Activated naive CD4-positive, alpha-beta T cell treated with anti-CD3 and anti-CD28 coated beads, Interleukin-2, amount 50 U/mL, for 72 hours (primary cell): ENCODE measurements around the gene TBC1D10B. TPM values are rescaled to one million over a fixed set of nuclear protein-coding genes. Genes with fewer than 3 reads are reported as not detected.

Experiments
- ATAC-seq, 2 donors: fragments of 150-1000 bp; cut with Tn5 transposase; 2 replicates each; pipeline ENCODE4 v1.10.0; 2021; ENCODE audit warnings: mild to moderate bottlenecking in 2 of 2, moderate library complexity in 2 of 2
- DNase-seq, 2 donors: peaks; one replicate each; pipeline ENCODE4 v3.0.0; 2021 to 2022; ENCODE audit warnings: low spot score in 2 of 2
- H3K27ac Mint-ChIP-seq, 2 donors: one replicate each; pipeline ENCODE4 v1.8.0; 2022; ENCODE audit warnings: mild to moderate bottlenecking in 2 of 2, mixed read lengths in 2 of 2
- H3K36me3 Mint-ChIP-seq, 2 donors: one replicate each; pipeline ENCODE4 v1.8.0; 2022; ENCODE audit warnings: mixed read lengths in 2 of 2
- H3K9me3 Mint-ChIP-seq, 2 donors: one replicate each; pipeline ENCODE4 v1.8.0; 2022; ENCODE audit warnings: mixed read lengths in 2 of 2
- total RNA-seq, 2 donors: library from RNA; stranded (reverse); gene quantifications; one replicate each; pipeline ENCODE4 v1.2.3, GENCODE V29; 2022

Gene TBC1D10B, protein sequence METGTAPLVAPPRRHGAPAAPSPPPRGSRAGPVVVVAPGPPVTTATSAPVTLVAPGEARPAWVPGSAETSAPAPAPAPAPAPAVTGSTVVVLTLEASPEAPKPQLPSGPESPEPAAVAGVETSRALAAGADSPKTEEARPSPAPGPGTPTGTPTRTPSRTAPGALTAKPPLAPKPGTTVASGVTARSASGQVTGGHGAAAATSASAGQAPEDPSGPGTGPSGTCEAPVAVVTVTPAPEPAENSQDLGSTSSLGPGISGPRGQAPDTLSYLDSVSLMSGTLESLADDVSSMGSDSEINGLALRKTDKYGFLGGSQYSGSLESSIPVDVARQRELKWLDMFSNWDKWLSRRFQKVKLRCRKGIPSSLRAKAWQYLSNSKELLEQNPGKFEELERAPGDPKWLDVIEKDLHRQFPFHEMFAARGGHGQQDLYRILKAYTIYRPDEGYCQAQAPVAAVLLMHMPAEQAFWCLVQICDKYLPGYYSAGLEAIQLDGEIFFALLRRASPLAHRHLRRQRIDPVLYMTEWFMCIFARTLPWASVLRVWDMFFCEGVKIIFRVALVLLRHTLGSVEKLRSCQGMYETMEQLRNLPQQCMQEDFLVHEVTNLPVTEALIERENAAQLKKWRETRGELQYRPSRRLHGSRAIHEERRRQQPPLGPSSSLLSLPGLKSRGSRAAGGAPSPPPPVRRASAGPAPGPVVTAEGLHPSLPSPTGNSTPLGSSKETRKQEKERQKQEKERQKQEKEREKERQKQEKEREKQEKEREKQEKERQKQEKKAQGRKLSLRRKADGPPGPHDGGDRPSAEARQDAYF
- total RNA-seq = 10 to 100 TPM; 52.5 to 69.5 TPM

DNA sequence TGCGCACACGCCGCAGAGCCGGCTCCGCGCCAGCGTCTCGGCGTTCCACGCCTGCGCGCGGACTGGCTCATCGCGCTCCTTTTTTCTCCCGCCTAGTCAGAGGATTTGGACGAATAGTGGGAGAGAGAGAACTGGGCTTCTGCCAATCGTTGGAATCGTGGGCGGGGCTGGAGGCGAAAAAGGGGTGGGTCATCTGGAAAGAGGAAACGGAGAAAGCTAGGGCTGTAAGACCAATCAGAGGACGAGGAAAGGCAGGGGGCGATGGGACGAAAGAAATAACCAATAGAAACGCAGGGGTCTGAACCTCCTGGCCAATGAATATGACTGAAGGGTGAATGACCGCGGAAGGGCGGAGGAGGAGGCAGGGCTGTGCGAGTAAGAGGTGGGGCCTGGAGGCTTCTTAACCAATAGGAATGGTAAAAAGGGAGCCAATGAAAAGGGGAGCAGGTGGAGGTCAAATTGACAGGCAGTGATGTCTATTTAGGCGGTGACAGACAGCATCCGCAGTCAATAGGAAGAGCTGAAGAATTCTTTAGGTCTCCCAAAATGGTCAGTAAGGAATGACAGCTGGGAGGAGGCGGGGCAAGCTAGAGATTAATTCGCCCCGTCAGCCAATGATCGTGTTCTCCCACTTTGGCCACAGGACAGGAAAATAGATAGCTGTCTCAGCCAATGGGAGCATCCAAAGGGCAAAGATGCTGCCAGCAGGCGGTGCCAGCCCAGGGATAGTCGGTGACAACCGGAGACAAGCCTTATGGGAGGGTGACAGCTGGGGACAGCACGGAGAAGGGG, at the start of gene TBC1D10B:
TSS of gene TBC1D10B (minus strand) at position 39 of the 792 bp plus-strand sequence. CDS start 311 bp downstream, outside the sequence.
- Mint-ChIP-seq H3K27ac (peak within 1 kb of the TSS; percentile 88 to 96), H3K9me3 (no peaks in the 10 kb centered on the region), H3K36me3 (peaks cover 16 to 18% of the 10 kb centered on the region in 2 donors)
- DNase-seq = peak; percentile 97 to 100
- ATAC-seq = peak; percentile 86

DNA sequence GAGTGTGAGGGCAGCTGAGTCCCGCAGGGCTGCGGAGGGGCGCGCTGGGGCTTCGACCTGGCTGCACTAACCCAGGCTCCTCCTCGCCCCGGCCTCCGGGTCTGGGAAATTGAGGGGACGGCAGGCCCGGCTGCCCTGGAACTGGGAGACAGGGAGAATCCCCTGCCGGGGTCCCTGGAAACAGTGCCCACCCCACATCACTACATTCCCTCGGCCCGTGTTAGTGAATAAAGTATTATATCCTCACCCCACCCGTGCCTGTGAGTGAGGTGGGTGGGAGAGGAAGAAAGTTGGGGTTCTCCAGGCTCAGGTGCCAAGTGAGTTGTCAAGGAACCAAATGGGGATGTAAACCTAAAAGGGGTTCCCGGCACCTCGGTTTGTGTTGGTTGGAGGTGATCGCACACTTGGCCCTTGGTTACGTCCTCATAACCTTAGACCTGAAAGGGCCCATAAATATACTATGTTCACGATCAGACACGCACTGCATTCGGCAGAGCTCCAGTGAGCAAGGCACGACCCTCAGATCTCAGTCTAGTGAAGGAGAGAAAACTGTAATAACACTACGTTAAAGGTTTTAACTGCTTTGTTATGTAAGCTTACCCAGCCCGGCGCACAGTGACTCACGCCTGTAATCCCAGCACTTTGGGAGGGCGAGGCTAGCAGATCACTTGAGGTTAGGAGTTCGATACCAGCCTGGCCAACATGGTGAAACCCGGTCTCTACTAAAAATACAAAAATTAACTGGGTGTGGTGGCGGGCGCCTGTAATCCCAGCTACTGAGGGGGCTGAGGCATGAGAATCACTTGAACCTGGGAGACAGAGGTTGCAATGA, 48.3 kb upstream of the TBC1D10B start:
- Mint-ChIP-seq H3K36me3 (peaks cover 0 to 9% of the 10 kb centered on the region in 2 donors), H3K9me3 (no peaks in the 10 kb centered on the region), H3K27ac (no peak overlapping the region)
- no peak for ATAC-seq
- DNase-seq = no peak

DNA sequence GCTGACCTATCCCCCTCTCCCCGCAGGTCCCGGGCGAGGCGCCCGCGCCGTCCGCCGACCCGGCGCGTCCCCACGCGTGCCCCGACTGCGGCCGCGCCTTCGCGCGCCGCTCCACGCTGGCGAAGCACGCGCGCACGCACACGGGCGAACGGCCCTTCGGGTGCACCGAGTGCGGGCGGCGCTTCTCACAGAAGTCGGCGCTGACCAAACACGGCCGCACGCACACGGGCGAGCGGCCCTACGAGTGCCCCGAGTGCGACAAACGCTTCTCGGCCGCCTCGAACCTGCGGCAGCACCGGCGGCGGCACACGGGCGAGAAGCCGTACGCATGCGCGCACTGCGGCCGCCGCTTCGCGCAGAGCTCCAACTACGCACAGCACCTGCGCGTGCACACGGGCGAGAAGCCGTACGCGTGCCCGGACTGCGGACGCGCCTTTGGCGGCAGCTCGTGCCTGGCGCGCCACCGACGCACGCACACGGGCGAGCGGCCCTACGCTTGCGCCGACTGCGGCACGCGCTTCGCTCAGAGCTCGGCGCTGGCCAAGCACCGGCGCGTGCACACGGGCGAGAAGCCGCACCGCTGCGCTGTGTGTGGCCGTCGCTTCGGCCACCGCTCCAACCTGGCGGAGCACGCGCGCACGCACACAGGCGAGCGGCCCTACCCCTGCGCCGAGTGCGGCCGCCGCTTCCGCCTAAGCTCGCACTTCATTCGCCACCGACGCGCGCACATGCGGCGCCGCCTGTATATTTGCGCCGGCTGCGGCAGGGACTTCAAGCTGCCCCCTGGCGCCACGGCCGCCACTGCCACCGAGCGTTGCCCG, 47.4 kb upstream of the TBC1D10B start:
- peaks cover 0 to 5% of the 10 kb centered on the region in 2 donors for H3K36me3 Mint-ChIP-seq
- H3K27ac Mint-ChIP-seq = no peak overlapping the region
- peak; percentile 85 to 86 for DNase-seq
- peak; percentile 89 to 91 for ATAC-seq
- no peaks in the 10 kb centered on the region for H3K9me3 Mint-ChIP-seq

DNA sequence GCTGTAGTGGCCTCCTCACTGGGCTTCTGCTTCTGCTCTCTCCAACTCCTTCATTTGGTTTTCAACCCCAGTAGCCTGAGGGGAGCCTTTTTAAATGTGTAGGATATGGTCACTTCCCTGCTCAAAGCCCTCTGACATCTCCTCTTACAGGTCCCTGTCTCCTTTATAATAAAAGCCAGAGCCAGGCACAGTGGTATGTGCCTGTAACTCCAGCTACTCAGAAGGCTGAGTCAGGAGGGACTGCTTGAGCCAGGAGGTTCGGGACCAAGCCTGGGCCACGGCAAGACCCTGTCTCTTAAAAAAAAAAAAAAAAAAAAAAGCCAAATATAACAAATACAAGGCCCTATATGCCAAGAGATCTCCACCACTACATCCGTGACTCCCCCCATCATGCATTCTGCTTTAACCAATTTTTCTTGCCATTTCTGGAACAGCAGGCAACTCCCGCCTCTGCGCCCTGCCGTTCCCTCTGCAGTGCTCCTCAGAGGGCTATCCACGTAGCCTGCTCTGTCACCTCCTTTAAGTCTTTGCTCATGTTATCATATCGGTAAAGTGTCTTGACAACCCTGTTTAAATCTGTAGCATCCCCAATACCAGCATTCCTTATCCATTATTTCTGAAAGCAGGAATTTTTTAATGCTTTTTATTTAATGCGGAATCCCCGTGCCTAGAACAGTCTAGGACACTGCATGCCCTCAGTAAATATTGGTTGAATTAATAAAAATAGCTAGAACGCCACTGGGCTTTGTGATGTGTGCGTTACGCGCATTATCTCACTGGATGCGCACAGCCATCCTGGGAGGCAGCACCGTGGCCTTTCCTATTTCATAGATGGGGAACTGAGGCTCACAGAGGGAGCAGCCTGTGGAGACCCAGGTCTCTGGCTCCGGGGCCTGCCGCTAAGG, 46.6 kb upstream of the TBC1D10B start:
- Mint-ChIP-seq H3K27ac (peak overlapping the region in 1 of 2 donors; percentile 8), H3K9me3 (no peaks in the 10 kb centered on the region), H3K36me3 (peaks cover 0 to 4% of the 10 kb centered on the region in 2 donors)
- DNase-seq = no peak
- no peak for ATAC-seq

DNA sequence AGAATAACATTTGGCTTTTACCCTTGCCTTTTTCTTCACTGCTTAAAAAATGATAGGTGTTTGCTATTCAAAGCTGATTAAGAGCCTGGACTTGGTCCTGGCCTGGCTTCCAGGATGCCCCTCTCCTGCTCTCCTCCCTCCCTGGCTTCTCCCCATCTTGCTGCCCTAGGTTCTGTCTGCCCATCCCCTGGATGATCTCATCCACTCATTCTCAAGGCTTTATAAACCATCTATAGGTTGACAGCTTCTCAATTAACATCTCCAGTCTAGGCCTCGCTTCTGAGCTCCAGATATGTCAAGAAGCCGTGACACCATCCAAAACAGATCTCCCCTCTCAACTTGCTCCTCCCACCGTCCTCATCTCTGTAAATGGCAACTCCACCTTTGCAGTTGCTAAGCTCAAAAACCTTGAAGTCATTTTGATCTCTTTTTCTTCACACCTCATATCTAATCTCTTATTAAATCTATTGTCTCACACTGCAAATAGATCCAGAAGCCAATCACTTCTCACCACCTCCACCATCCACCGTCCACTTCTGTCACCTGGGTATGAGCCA, 45.8 kb upstream of the TBC1D10B start:
- Mint-ChIP-seq H3K36me3 (no peaks in the 10 kb centered on the region), H3K9me3 (no peaks in the 10 kb centered on the region), H3K27ac (no peak overlapping the region)
- no peak for ATAC-seq
- DNase-seq = no peak

DNA sequence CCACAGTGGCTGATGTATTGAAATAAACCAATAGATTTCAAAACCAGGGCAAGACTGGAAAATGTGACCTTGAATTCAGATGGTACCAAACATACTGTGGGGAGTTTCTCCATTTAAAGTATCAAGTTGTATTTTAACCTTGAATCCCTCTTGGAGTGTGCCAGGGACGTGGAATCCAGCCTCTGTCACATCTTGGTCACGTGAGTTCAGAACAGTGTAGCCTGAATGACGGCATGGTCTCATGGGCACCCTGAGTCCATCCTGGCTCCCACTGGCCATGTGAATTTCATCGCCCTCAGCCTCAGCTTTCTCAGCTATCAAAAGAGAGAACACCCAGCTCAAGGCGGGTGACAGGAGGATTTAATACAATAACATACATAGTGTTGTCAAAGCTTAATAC, 43.9 kb upstream of the TBC1D10B start:
- Mint-ChIP-seq H3K36me3 (no peaks in the 10 kb centered on the region), H3K9me3 (no peaks in the 10 kb centered on the region), H3K27ac (no peak overlapping the region)
- DNase-seq (no peak), ATAC-seq (no peak)

DNA sequence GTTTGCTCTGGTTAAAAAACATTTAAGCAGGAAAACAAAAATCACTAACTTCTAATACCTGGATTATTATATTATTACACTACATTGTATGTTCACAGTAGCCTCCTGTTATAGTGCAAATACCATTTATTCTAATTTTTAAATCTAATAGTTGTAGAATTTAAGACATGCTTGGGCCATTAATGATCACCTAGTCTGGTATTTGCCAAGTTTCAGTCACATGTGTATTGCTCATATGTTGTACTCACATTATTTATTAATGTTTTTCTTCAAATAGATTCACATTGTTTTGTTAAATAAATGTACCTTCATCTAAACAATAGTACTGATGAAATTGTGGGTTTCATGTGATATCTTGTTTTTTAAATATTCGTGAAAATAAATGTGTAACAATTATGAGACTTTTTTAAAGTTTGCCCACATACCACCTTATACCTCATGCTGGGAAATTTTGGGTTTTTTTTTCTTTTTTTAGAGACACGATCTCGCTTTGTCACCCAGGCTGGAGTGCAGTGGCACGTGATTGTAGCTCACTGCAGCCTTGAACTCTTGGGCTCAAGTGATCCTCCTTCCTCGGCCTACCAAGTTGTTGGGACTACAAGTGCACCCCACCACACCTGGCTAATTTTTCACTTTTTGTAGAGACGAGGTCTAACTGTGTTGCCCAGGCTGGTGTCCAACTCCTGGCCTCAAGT, 43.0 kb upstream of the TBC1D10B start:
- DNase-seq (no peak), ATAC-seq (no peak)
- Mint-ChIP-seq H3K36me3 (no peaks in the 10 kb centered on the region), H3K9me3 (no peaks in the 10 kb centered on the region), H3K27ac (peak overlapping the region in 1 of 2 donors; percentile 79)

DNA sequence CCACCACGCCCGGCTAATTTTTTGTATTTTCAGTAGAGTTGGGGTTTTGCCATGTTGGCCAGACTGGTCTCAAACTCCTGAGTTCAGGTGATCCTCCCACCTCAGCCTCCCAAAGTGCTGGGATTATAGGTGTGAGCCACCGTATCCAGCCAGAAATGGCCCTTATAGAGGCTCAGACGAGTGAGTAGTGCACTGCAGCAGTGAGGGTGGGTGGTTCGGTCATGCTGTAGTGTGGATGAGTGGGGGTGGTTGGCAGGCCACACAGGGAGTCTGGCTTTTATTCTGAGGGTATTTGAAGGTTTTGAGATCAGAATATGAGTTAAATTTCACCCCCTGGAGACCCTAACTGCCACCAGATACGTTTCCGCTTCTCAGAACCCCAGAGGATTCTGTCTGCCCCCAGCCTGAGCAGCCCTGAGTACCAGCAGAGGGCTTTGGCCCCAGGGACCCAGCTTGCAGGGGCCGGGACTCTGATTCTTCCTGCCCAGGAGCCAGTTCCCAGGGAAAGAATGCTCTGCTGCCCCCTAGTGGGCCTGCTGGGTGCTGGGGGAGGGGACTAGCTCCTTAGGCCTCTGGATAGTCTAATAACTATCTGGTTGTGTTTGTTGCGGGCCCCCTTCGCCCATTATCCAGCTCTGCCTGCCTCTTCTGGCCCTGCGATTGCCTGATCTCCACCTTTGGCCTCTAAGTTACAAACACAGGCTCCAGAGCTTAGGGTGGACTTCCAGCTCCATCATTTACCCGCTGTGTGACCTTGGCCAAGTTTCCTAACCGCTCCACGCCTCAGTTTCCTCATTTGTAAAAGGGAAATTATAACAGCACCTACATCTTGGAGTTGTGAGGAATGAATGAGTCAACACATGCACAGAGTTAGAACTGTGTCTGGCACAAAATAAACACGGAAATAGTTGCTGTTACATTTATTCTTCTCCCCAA, 39.1 kb upstream of the TBC1D10B start:
- H3K9me3 Mint-ChIP-seq = no peaks in the 10 kb centered on the region
- H3K27ac Mint-ChIP-seq = peak overlapping the region; percentile 36 to 52
- peak; percentile 86 to 96 for DNase-seq
- ATAC-seq = peak; percentile 36 to 56
- H3K36me3 Mint-ChIP-seq = no peaks in the 10 kb centered on the region

DNA sequence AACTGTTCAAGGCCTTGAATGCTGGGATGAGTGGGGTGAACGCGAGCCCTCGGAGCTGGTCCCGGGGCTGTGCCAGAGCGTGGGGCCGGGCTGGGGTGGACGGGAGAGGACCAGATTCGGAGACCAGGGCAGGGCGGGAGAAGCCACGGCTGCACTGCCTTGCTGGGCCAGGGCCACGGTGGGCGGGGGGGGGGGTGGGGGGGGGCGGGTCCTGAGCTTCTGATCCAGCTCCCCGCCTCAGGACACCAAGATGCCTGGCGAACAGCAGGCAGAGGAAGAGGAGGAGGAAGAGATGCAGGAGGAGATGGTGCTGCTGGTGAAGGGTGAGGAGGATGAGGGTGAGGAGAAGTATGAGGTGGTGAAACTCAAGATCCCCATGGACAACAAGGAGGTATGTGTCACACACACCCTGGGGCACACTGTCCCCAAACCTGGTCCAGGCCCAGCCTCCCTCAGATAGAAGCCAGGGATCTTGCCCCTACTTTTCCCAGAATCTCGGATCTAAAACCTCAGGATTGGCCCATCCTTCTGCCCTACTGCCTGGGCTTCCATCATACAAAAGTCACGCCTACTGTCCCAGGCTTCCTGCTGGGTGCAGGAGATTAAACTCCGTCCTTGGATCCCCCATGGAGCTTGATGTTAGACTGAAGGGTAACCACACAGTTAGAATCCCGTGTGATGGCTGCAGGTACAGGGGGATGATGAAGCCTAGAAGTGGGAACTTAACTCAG, 37.7 kb upstream of the TBC1D10B start:
- Mint-ChIP-seq H3K9me3 (no peaks in the 10 kb centered on the region), H3K27ac (peak overlapping the region; percentile 86 to 90), H3K36me3 (no peaks in the 10 kb centered on the region)
- ATAC-seq (no peak), DNase-seq (no peak)

DNA sequence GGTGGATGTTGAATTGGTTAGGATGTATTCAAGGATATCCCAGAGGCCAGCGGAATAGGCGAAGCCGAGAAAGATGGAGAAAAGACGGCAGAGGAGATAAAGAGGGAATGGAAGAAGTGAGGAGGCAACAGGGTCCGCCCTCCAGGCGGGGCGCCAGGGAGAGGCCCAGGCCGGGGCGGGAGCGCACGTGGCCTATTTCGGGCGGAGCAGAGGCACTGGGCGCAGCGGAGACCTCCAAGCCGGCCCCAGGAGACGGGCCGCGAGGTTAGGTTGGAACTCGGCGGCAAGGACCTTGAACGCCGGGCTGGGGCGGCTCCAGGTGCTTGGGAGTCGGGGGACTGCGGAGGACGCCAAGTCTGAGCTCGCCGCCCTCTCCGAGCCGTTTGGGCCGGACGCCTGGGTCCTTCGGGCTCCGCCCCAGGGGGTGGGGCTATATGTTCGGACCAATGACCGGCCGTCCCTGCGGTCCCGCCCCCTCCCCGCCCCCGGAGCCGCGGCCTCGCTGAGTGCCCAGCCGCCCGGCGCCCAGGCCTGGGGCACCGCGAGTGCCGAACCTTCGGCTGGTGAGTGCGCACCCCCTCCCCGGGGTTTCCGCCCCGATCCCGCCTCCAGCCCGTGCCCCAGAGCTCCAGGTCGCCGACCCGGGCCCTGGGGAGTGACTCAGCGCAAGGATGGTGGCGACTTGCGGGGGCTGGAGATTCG, 37.0 kb upstream of the TBC1D10B start, which contains the start of gene ZNF771:
TSS of gene ZNF771 (plus strand) at position 505 of the 702 bp plus-strand sequence. CDS start 448 bp downstream, outside the sequence.
- ATAC-seq = peak; percentile 89 to 91
- peak within 1 kb of the TSS; percentile 86 to 99 for H3K27ac Mint-ChIP-seq
- H3K9me3 Mint-ChIP-seq = no peaks in the 10 kb centered on the region
- peak; percentile 90 to 92 for DNase-seq
- H3K36me3 Mint-ChIP-seq = no peaks in the 10 kb centered on the region

DNA sequence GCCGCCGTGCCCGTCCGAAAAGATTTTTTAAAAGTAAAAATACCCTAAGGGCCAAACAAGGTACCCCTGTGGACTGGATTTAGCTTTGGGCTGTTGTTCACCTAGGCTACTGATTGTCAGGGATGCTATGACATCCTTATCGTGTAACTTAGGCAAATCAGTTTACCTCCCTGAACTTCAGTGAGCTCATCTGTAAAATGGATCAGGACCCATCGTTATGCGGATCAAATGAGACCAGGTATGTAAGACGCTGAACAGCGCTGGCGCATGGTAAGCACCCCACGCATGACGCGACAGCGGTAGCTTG, 36.5 kb upstream of the TBC1D10B start:
- no peaks in the 10 kb centered on the region for H3K9me3 Mint-ChIP-seq

More for the DNA sequence above, 36.5 kb upstream of the TBC1D10B start:
- DNase-seq = no peak
- H3K36me3 Mint-ChIP-seq = no peaks in the 10 kb centered on the region
- peak in 1 of 2 donors; percentile 18 for ATAC-seq
- H3K27ac Mint-ChIP-seq = peak overlapping the region; percentile 86 to 99
